ENCODE results near the gene TARS3. TPM values are rescaled to one million over a fixed set of nuclear protein-coding genes. Genes with fewer than 3 reads are reported as not detected.
A peak's percentile ranks its signal among the peaks of the same experiment; 100 is the strongest.

TARS3 gene
- total and polyA plus RNA-seq, 8 donors = 9.3 to 30.2 (median 26.1) TPM

- peaks cover 6 to 12% of the 10 kb centered on the region in 2 donors for H3K4me1 ChIP-seq
- intact Hi-C loops (cut with DNase I) = no loop called here
- TF ChIP-seq, protein P1, sequence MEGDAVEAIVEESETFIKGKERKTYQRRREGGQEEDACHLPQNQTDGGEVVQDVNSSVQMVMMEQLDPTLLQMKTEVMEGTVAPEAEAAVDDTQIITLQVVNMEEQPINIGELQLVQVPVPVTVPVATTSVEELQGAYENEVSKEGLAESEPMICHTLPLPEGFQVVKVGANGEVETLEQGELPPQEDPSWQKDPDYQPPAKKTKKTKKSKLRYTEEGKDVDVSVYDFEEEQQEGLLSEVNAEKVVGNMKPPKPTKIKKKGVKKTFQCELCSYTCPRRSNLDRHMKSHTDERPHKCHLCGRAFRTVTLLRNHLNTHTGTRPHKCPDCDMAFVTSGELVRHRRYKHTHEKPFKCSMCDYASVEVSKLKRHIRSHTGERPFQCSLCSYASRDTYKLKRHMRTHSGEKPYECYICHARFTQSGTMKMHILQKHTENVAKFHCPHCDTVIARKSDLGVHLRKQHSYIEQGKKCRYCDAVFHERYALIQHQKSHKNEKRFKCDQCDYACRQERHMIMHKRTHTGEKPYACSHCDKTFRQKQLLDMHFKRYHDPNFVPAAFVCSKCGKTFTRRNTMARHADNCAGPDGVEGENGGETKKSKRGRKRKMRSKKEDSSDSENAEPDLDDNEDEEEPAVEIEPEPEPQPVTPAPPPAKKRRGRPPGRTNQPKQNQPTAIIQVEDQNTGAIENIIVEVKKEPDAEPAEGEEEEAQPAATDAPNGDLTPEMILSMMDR (IDR thresholded peaks at IDR 0.05) = no peak
- DNase-seq = no peak
- no peak overlapping the region for H3K4me3 ChIP-seq
- no peaks in the 10 kb centered on the region for H3K27me3 ChIP-seq
- ATAC-seq = no peak
- H3K27ac ChIP-seq = no peak overlapping the region
- peaks cover 0 to 42% of the 10 kb centered on the region in 2 donors for H3K36me3 ChIP-seq
- no peaks in the 10 kb centered on the region for H3K9me3 ChIP-seq
Measured at GRCh38 chr15:101718896-101719295, 5.4 kb downstream of the TARS3 start.

DNA sequence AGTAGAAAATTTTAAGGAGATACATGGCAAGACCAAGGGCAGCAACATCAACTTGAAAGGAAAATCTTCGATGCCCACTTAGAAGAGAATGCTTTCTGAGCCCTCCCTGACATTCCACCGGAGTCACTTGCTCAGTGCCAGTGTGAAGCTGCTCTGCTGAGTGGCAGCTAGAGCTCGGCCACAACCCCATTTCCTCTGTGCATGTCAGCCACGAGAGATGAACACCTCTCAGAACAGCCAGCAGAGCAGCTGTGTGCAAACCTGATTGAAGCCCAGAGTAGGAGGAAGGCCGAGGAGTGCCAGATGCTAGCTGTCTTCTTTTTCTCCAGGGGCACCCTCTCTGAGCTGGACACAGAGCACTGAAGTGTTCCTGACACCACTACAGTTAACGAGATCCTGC lies 12.2 kb downstream of the TARS3 start:
- intact Hi-C loops (cut with DNase I) = no loop called here
- H3K27me3 ChIP-seq = no peaks in the 10 kb centered on the region
- TF ChIP-seq, protein P1 (IDR thresholded peaks at IDR 0.05) = no peak
- H3K27ac ChIP-seq = no peak overlapping the region
- ATAC-seq (no peak), DNase-seq (no peak)
- H3K4me3 ChIP-seq = no peak overlapping the region
- no peaks in the 10 kb centered on the region for H3K9me3 ChIP-seq
- no peaks in the 10 kb centered on the region for H3K4me1 ChIP-seq
- peaks cover 0 to 58% of the 10 kb centered on the region in 2 donors for H3K36me3 ChIP-seq

- H3K9me3 ChIP-seq = no peaks in the 10 kb centered on the region
- TF ChIP-seq, protein P1 (IDR thresholded peaks at IDR 0.05) = no peak
- peaks cover 0 to 63% of the 10 kb centered on the region in 2 donors for H3K36me3 ChIP-seq
- no peaks in the 10 kb centered on the region for H3K4me1 ChIP-seq
- no peak overlapping the region for H3K27ac ChIP-seq
- DNase-seq (no peak), ATAC-seq (peak; percentile 68)
- no peak overlapping the region for H3K4me3 ChIP-seq
- H3K27me3 ChIP-seq = no peaks in the 10 kb centered on the region
- intact Hi-C loops (cut with DNase I) = no loop called here
Measured at GRCh38 chr15:101710806-101711205, 13.5 kb downstream of the TARS3 start.

- no peak overlapping the region for H3K27ac ChIP-seq
- H3K36me3 ChIP-seq = peaks cover 0 to 76% of the 10 kb centered on the region in 2 donors
- no peaks in the 10 kb centered on the region for H3K27me3 ChIP-seq
- H3K9me3 ChIP-seq = no peaks in the 10 kb centered on the region
- H3K4me1 ChIP-seq = no peaks in the 10 kb centered on the region
- DNase-seq = no peak
- H3K4me3 ChIP-seq = no peak overlapping the region
- intact Hi-C loops (cut with DNase I) = no loop called here
- TF ChIP-seq, protein P1 (IDR thresholded peaks at IDR 0.05) = no peak
- no peak for ATAC-seq
Measured at GRCh38 chr15:101709466-101709865, 14.8 kb downstream of the TARS3 start.

- ATAC-seq = no peak
Measured at GRCh38 chr15:101707983-101708382, 16.3 kb downstream of the TARS3 start.

More at GRCh38 chr15:101707983-101708382, 16.3 kb downstream of the TARS3 start:
- Histone ChIP-seq H3K4me3 (no peak overlapping the region), H3K9me3 (no peaks in the 10 kb centered on the region), H3K36me3 (peaks cover 0 to 64% of the 10 kb centered on the region in 2 donors), H3K4me1 (no peaks in the 10 kb centered on the region), H3K27ac (no peak overlapping the region), H3K27me3 (no peaks in the 10 kb centered on the region)
- DNase-seq = no peak
- intact Hi-C loops (cut with DNase I) = no loop called here
- TF ChIP-seq, protein P1 (IDR thresholded peaks at IDR 0.05) = no peak

Data from left lung (tissue), 10 donors.